H1 (cell line): ENCODE measurements around the gene LPP. TPM values are rescaled to one million over a fixed set of nuclear protein-coding genes. Genes with fewer than 3 reads are reported as not detected.

Experiments
- CHD2 ChIP-seq: IDR thresholded peaks from 2 replicates; pipeline ENCODE4 v1.6.1; 2012; ENCODE audit warnings: low read length, improper control_type of control experiment
- CTBP2 ChIP-seq: IDR thresholded peaks from 2 replicates; pipeline ENCODE4 v1.7.0; 2011; ENCODE audit warnings: borderline replicate concordance, mild to moderate bottlenecking, moderate library complexity, mixed read lengths, low read length; ENCODE audit not compliant: insufficient read depth, insufficient read length
- RNF2 ChIP-seq: fragments of 200-900, 300-1000 bp; sonication (generic); IDR thresholded peaks from 2 replicates; pipeline ENCODE4 v1.7.1; 2016; ENCODE audit warnings: borderline replicate concordance, low read depth, mild to moderate bottlenecking, antibody characterized with exemption, low read length; ENCODE audit not compliant: poor library complexity, severe bottlenecking; ENCODE audit errors: missing control alignments
- polyA plus RNA-seq, 7 experiments: library from polyadenylated mRNA; depleted of rRNA in 3 of 7; stranded (reverse) in 5 of 7; unstranded in 2 of 7; fragments of >200 nt in 5 of 7; fragments of 200-250 nt in 2 of 7; gene quantifications; 1 replicate in 5 of 7; 2 replicates in 1 of 7; 4 replicates in 1 of 7; pipeline versions ENCODE4 v1.2.1 to v1.2.3, GENCODE V29; 2011 to 2013; ENCODE audit warnings: missing spikeins in 2 of 7, mixed read lengths in 2 of 7
- total RNA-seq: library from RNA; stranded (reverse); fragmentation: NEBNext Ultra II Directional; extraction: Animal tissue kit (Norgen Biotek cat#: 25700); gene quantifications from 2 replicates; pipeline ENCODE4 v1.2.1, GENCODE V29; 2021

LPP gene
- total and polyA plus RNA-seq, 2 of the 8 experiments (the other 6 are each of a cell fraction or from before 2014, with no cell fraction given) = 10.0 to 53.3 TPM

DNA sequence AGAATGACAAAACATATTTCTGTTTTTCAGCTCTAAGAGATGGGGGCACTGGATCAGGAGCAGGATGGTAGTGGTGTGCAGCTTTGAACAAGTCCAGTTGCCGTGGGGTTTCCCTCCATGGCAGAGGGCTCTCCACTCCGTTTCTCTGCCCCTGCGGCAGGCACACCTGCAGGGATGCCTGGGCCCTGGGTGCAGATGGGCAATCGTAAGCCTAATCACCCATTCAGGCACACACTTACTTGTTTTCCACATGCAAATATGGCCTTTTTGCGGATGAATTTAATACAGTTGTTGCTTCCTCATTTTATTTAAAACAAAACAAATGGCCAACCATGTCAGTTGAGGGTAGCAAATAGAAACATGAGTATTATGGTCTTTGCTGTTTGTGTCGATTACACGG, 85.1 kb downstream of the LPP start (continued):
- TF ChIP-seq RNF2 (no peak), CTBP2 (no peak), CHD2 (no peak)
